DMS153 treated with DMSO at 0.1 percent for 48 hours (cell line): ENCODE data around the gene NOL4L.
"Not testable (repeated sequence)": the region's sequence is repeated elsewhere in the genome, so short reads cannot be mapped to it uniquely, and the experiment has no call there.

Source experiments
- DNase-seq: peaks from one replicate; lab custom pipeline; 2025; ENCODE audit not compliant: unreplicated experiment; lab: John Stamatoyannopoulos, UW

Gene NOL4L

GRCh38 chr20:32513031-32513866, 71.9 kb downstream of the NOL4L start:
- DNase-seq: no peak

DNA sequence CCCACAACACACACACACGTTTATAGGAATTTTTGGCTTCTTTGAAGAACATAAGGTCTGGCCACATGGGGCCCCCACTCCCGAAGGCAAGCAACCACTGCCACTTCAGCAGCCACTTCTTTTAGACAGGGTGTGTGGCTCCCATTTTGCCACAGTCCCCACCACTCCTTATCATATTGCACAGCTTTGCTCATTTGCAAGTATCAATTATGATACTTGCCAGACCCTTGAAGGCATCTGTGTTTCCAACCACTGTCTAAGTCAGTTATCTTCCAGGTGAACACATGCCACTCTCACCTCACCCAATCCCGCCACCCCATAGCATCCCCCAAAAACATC, 73.1 kb downstream of the NOL4L start:
- DNase-seq: no peak

DNA sequence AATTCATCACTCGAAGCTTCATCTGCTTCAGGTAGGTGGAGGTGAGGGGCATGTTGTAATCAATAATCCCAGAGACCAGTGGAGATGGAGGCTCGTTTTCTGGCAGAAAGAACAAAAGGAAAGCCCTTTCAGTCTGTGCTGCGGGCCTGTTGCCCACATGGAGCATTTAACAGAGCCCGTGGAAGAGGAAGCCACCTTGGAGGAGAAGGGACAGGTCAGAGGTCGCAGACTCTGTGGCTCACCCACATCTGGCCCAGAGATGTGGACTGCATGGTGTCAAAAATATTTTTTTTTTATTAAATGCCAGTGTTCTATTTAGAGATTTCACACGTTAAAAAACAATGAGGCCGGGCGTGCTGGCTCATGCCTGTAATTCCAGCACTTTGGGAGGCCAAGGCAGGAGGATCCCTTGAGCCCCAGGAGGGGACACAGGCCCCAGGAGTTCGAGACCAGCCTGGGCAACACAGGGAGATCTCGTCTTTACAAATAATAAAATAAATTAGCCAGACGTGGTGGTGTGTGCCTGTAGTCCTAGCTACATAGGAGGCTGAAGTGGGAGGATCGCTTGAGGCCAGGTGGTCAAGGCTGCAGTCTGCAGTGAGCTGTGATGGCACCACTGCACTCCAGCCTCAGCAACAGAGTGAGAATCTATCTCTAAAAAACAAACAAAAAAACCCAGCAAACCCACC, 73.6 kb downstream of the NOL4L start:
- no peak for DNase-seq

GRCh38 chr20:32510601-32511357, 74.4 kb downstream of the NOL4L start:
- no peak for DNase-seq

DNA sequence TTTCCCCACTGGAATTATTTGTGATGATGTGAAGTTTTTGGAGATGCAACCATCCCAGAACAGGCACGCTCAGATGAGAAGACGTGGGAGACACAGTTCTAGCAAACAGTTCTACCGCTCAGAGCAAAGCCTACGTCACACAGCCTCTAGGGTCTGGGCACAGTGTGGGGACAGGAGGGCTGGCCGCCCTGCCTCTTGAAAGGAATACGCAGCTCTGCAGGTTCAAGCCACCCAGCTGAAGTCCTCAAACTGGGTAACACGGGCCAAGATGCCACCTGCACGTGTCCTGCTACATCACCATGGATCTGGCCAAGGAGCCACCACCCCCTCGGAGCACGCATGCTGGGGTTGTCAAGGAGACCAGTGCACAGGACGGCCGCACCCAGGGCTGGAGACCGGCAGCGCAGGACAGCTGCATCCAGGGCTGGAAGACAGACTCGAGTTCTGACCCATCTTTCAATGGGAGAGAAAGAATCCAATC, 75.0 kb downstream of the NOL4L start:
- no peak for DNase-seq

DNA sequence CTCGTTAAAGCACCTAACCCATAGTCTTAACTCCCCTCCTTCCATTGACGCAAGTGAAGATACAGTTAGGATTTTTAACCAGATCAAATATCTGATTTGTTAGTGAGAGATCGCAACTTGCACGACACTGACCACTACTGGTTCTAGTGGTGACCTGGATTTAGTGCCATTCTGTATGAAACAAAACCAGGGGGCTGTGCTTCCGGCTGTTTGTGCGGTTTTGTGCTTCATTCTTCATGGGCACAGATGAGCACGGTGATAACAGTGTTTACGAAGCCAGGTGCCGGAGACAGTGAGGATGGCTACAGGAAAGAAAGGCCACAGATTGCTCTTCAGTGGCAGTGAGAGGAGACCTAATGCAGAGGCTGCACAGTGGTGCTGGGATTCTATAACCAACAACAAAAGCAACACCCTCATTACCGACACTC, 75.5 kb downstream of the NOL4L start:
- DNase-seq: peak; percentile 64

DNA sequence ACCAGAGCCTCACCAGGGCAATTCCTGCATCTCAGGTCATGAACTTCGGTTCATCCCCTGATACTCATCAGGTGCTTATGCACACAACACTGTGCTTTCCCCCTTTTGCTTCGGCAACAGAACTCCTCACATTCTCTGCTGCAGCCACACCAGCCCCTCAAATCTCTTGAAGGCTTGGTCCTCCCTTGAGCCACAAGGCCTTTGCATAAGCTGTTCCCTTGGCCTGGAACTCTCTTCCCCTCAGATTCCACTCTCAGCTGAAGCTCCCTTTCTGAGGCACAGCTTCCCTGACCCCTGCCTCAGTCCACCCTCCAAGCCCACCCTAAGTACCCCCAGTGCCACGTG, 76.4 kb downstream of the NOL4L start:
- DNase-seq: no peak

DNA sequence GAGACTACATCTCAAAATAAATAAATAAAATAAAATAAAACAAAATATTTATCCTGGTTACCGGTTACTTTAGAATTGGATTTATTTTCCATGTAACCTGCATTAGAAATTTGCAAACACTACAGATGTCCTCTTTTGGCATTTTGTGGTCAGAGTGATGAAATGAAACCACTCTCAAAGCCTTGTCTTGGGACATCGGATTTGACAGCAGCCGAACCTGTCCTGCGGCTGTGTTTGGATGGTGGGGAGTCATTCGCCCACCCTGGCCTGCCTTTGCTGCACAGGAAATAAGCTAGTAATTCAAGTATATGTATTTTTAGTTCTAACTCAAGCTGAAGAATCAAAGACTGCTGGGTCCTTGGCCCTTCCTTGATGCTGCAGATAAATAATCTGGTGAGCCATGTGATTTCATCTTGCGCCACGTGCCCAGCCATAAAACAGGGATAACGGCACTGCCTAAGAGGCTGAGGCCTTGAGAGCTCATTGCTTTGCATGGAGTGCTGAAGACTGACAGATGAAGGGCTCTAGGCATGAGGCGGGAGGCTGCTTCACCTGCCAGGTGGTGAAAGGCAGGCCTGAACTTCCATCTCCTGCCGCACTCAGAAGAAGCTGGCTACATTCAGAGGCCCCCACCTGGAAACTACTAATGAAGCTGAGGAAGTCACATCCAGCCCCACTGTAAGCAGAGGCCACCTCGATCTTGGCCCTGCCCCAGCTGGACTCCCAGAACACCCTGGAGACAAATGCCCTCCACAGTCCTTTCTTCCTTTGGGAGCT, 76.9 kb downstream of the NOL4L start:
- no peak for DNase-seq

DNA sequence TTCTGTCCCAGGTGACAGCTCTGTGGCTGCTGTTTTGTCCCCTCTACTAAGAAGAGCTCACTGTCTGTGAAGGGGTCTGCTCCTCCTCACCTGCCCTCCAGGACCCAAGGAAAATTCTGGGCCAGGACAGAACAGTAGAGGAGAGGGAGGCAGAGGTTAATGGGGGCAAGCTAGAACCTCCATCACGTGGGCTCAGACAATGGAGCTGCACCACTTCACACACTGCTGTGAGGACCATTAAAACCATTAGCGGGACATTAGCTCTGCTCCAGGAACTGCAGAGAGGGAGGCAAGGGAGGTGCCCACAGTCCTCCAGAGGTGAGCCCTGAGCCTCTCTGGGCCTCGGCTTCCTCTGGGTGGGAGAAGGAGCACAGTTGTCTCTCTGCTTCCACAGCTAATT, 78.4 kb downstream of the NOL4L start:
- no peak for DNase-seq

GRCh38 chr20:32505723-32506473, 79.2 kb downstream of the NOL4L start:
- DNase-seq: no peak

GRCh38 chr20:32501709-32502108, 83.4 kb downstream of the NOL4L start:
- no peak for DNase-seq

DNA sequence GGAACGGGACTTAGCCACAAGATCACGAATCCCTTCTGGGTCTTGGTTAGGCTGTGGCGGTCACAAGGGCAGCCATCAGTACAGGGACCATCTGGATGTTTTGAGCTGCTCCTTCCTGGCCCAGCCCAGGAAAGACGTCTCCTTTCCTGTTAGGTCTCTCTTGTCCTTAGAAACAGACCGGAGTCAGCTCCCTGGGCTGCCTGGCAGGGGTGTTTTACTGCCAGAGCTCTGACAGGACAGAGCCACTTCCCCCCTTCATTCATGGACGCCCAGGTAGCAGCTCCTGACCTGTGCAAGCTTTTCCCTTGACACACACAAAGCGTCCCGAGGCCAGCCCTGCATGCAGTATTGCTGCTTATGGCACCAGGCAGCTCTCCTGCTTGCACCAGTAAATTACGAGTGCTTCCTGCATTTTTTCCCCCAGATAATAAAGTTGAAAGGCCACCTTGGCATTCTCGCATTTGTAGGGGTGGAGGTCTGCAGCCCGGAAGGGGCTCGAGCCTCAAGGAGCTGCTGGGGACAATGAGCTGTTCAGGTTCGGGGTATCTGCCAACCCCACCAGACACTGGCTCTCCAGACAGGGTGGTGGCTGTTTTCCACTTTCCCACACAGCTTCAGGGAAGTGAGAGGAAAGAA, 87.4 kb downstream of the NOL4L start:
- no peak for DNase-seq

DNA sequence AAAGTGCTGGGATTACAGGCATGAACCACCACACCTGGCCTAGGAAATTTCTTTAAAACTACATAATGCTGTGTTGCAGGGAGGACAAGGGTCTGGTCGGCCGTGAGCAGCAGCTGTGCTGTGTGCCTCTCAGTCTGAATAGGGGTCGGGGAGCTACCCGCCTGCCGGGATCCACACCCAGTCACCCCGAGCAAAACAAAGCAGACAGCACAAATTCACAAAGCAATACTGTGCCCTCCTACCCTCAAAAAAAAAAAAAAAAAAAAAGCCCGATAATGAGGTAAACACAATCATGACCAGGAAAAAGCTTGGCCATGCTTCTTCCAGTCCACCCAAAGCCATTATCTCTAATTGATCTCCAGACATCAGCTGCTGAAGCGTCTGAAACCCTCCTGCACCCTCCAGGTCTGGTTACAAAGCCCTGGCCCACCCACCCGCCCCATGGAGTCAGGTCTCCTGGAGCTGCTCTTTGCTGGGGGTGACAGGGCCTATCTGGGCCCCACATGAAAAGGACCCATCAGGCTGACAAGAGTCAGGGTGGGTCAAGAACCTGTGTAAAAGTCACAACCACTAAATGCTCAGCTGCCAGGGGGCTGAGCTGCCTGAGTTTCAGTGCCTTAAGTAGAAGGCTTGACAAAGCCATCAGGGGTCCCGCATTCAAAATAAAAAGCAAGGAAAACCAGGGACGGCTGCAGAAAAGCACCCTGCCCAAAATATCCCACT, 88.2 kb downstream of the NOL4L start:
- DNase-seq: no peak

DNA sequence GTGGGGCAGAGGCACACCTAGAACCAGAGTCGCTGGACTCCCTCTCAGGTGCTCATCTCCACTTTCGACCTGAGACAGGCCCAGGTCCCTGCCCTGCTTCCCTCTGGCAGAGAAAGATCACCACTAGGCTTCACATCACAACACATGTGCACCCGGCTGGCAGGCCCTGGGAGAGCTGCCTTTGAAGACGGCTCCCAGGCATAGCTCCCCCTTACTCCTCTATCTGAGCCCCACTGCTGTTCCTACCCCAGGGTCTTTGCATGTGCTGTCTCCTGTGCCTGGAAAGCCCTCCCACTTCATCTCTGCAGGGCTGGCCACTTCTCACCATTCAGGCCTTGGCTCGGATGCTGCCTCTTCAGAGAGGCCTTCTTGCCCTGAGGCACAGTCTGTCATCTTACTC, 89.2 kb downstream of the NOL4L start:
- no peak for DNase-seq

- no peak for DNase-seq
Observed at GRCh38 chr20:32495217-32495565, 89.9 kb downstream of the NOL4L start.

DNA sequence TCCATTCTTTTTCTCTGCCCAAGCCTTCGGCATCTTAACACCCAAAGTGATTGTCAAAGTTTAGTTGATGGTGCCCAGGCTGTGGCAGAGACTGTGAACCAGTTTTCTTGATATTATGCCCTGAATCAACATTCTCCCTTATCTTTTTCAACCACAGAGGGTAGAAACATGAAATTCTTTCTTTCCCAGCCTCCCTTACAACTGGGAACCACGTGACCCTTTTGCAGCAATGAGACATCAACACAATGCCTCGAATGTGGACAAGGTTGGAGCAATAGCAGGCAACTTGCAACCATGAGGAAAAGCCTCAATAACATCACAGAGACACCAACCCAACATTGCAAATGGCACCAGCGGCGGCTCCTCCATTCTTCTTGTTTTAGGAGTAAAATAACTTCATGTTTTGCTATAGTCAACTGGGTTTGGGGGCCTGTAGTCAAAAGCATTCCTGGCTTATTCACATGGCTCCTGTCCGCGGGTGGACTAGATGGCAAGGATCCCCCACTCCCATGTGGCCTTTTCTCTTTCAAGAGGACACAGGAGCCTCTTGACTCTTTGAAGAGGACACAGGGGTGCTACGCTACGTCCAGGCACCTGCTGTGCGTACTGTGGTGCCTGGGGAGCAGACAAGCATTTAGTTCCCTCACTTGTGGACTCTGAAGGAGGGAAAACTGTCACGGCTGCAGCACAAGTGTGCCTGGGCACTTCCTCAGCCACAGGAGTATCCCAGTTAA, 90.5 kb downstream of the NOL4L start:
- no peak for DNase-seq

GRCh38 chr20:32493356-32493755, 91.8 kb downstream of the NOL4L start:
- DNase-seq: no peak

DNA sequence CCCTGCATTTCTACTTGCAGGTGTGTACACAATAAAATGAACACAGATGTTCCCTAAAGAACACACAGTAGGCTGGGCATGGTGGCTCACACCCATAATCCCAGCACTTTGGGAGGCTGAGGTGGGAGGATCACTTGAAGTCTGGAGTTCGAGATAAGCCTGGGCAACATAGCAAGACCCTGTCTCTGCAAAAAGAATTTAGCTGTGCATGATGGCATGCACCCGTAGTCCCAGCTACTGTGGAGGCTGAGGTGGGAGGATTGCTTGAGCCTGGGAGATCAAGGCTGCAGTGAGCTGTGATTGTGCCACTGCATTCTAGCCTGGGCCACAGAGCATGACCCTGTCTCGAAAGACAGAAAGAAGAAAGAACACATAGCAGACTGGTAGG, 93.4 kb downstream of the NOL4L start:
- DNase-seq: not testable (repeated sequence)
